ENCODE measurements around the gene TBPL2. TPM values are rescaled to one million over a fixed set of nuclear protein-coding genes. Genes with fewer than 3 reads are reported as not detected.

TBPL2 gene
- total and polyA plus RNA-seq, 2 donors (not counting 3 experiments of a cell fraction or from before 2014, with no cell fraction given): not detected

GRCh38 chr14:55425091-55425490 is 15.3 kb downstream of the TBPL2 start:
- no peak overlapping the region for H2AFZ ChIP-seq (ENCODE audit: low read depth, low read length)
- H3K36me3 ChIP-seq (ENCODE audit: control insufficient read depth in 2 of 2, extremely low read depth in 1 of 2, insufficient read depth in 2 of 2, low read length in 2 of 2): no peaks in the 10 kb centered on the region
- no peak overlapping the region for H3K27ac ChIP-seq (ENCODE audit: insufficient read depth, low read depth, low read length)
- no peaks in the 10 kb centered on the region for H3K9me3 ChIP-seq (replicated peaks; ENCODE audit: control insufficient read depth, insufficient read depth, low read length)
- H3K9me1 ChIP-seq (replicated peaks; ENCODE audit: control insufficient read depth, extremely low read depth, insufficient read depth, low read length): no peaks in the 10 kb centered on the region
- H3K27me3 ChIP-seq (ENCODE audit: control insufficient read depth in 2 of 2, insufficient read depth in 2 of 2, low read length in 2 of 2): peaks cover 0 to 4% of the 10 kb centered on the region in 2 experiments
- DNase-seq (ENCODE audit: low read depth, low spot score) (no peak), FAIRE-seq (no peak)
- intact Hi-C loops (cut with micrococcal nuclease) (no loop called here), dilution Hi-C loops (cut with MboI; ENCODE audit: extremely low pct_ligation_motif_present, low sequenced_read_pairs) (no loop called here)
- no peaks in the 10 kb centered on the region for H3K4me1 ChIP-seq (ENCODE audit: control insufficient read depth, extremely low read depth, insufficient read depth, low read length)
- no peaks in the 10 kb centered on the region for H4K20me1 ChIP-seq (replicated peaks; ENCODE audit: control insufficient read depth, extremely low read depth, insufficient read depth, low read length)
- H3K4me3 ChIP-seq (replicated peaks in 1 of 3; ENCODE audit: insufficient read depth in 1 of 3, low read depth in 1 of 3, low read length in 3 of 3): no peak overlapping the region
- no peak overlapping the region for H3K9ac ChIP-seq (replicated peaks; ENCODE audit: extremely low read depth, insufficient read depth, low read length)
- no peak for TF ChIP-seq MYC (IDR thresholded peaks at IDR 0.05; ENCODE audit: low read depth, low read length)
- TF ChIP-seq, protein P1, sequence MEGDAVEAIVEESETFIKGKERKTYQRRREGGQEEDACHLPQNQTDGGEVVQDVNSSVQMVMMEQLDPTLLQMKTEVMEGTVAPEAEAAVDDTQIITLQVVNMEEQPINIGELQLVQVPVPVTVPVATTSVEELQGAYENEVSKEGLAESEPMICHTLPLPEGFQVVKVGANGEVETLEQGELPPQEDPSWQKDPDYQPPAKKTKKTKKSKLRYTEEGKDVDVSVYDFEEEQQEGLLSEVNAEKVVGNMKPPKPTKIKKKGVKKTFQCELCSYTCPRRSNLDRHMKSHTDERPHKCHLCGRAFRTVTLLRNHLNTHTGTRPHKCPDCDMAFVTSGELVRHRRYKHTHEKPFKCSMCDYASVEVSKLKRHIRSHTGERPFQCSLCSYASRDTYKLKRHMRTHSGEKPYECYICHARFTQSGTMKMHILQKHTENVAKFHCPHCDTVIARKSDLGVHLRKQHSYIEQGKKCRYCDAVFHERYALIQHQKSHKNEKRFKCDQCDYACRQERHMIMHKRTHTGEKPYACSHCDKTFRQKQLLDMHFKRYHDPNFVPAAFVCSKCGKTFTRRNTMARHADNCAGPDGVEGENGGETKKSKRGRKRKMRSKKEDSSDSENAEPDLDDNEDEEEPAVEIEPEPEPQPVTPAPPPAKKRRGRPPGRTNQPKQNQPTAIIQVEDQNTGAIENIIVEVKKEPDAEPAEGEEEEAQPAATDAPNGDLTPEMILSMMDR (IDR thresholded peaks at IDR 0.05; ENCODE audit: extremely low read depth in 1 of 2, insufficient read depth in 1 of 2, low read depth in 1 of 2, low read length in 2 of 2): peak in 1 of 2 donors; percentile 6
- ChIA-PET CTCF (interaction anchor here (1.1 to 5.0 kb wide), 7 partner anchors 7 to 1049 kb away, joined by 3 to 31 read pairs (median 4); no protein-coding TSS in a partner anchor), POLR2A (no interaction called here)
- no peaks in the 10 kb centered on the region for H3K79me2 ChIP-seq (ENCODE audit: control insufficient read depth, insufficient read depth, low read length)
- no peak overlapping the region for H3K4me2 ChIP-seq (ENCODE audit: insufficient read depth, low read length)
- no TSS peak for BruUV-seq (replicated peaks)

- H3K36me3 ChIP-seq (ENCODE audit: control insufficient read depth in 2 of 2, extremely low read depth in 1 of 2, insufficient read depth in 2 of 2, low read length in 2 of 2): no peaks in the 10 kb centered on the region
- TF ChIP-seq, protein P1 (IDR thresholded peaks at IDR 0.05; ENCODE audit: extremely low read depth in 1 of 2, insufficient read depth in 1 of 2, low read depth in 1 of 2, low read length in 2 of 2): no peak
- TF ChIP-seq EZH2 (IDR thresholded peaks at IDR 0.05; ENCODE audit: borderline replicate concordance, low read depth, low read length, severe bottlenecking) (no peak), POLR2A (IDR thresholded peaks at IDR 0.05; ENCODE audit: low read depth, low read length) (no peak), POLR2AphosphoS5 (IDR thresholded peaks at IDR 0.05; ENCODE audit: insufficient read depth, low read depth, low read length) (no peak), GATA2 (IDR thresholded peaks at IDR 0.05; ENCODE audit: insufficient read depth, insufficient read length, low read depth, low read length) (no peak), JUN (IDR thresholded peaks at IDR 0.05; ENCODE audit: borderline replicate concordance, insufficient read depth, insufficient read length, low read depth) (no peak), MAX (IDR thresholded peaks at IDR 0.05; ENCODE audit: insufficient read depth, insufficient read length) (no peak), MYC (IDR thresholded peaks at IDR 0.05; ENCODE audit: low read depth, low read length) (no peak)
- H3K9me3 ChIP-seq (replicated peaks; ENCODE audit: control insufficient read depth, insufficient read depth, low read length): no peaks in the 10 kb centered on the region
- H3K9ac ChIP-seq (replicated peaks; ENCODE audit: extremely low read depth, insufficient read depth, low read length): no peak overlapping the region
- H4K20me1 ChIP-seq (replicated peaks; ENCODE audit: control insufficient read depth, extremely low read depth, insufficient read depth, low read length): no peaks in the 10 kb centered on the region
- intact Hi-C loops (cut with micrococcal nuclease): no loop called here
- no TSS peak for BruUV-seq (replicated peaks)
- no peak overlapping the region for H3K4me3 ChIP-seq (replicated peaks in 1 of 3; ENCODE audit: insufficient read depth in 1 of 3, low read depth in 1 of 3, low read length in 3 of 3)
- no peaks in the 10 kb centered on the region for H3K9me1 ChIP-seq (replicated peaks; ENCODE audit: control insufficient read depth, extremely low read depth, insufficient read depth, low read length)
- no peak overlapping the region for H2AFZ ChIP-seq (ENCODE audit: low read depth, low read length)
- H3K4me1 ChIP-seq (ENCODE audit: control insufficient read depth, extremely low read depth, insufficient read depth, low read length): peaks cover 2% of the 10 kb centered on the region
- H3K27ac ChIP-seq (ENCODE audit: insufficient read depth, low read depth, low read length): no peak overlapping the region
- ChIA-PET CTCF (interaction anchor here (1.1 to 3.0 kb wide), 9 partner anchors 9 to 1050 kb away, joined by 3 to 16 read pairs (median 3); no protein-coding TSS in a partner anchor), POLR2A (no interaction called here)
- FAIRE-seq (no peak), DNase-seq (ENCODE audit: low read depth, low spot score) (no peak)
- dilution Hi-C loops (cut with MboI; ENCODE audit: extremely low pct_ligation_motif_present, low sequenced_read_pairs): no loop called here
- H3K79me2 ChIP-seq (ENCODE audit: control insufficient read depth, insufficient read depth, low read length): no peaks in the 10 kb centered on the region
- peaks cover 0 to 4% of the 10 kb centered on the region in 2 experiments for H3K27me3 ChIP-seq (ENCODE audit: control insufficient read depth in 2 of 2, insufficient read depth in 2 of 2, low read length in 2 of 2)
- H3K4me2 ChIP-seq (ENCODE audit: insufficient read depth, low read length): no peak overlapping the region
Observed at GRCh38 chr14:55423969-55424368, 16.4 kb downstream of the TBPL2 start.

Data from endothelial cell of umbilical vein (primary cell).